ENCODE measurements around the gene F12. TPM values are rescaled to one million over a fixed set of nuclear protein-coding genes. Genes with fewer than 3 reads are reported as not detected.

The F12 gene
- total RNA-seq (2021; ENCODE audit: unreplicated experiment) (13.4 TPM), Bru-seq, nascent RNA (percentile 21 among the genes with signal in this experiment), BruChase-seq, experiment 1, labeled RNA remaining after a 2-hour chase (percentile 32 among the genes with signal in this experiment), BruChase-seq, experiment 2, labeled RNA remaining after a 6-hour chase (percentile 34 among the genes with signal in this experiment)
- polyA plus RNA-seq (2012; ENCODE audit: insufficient read length), result 51.9 TPM
- long read RNA-seq, transcript F12-204 (3 exons, 943 nt), result major isoform, 5 of 34 reads
- long read RNA-seq, partial matches to known transcripts, result 12 of 34 reads
- long read RNA-seq, other reads (novel, unspliced or antisense), result 11 of 34 reads

GRCh38 chr5:177409043-177409801 is at the start of gene F12:
Gene F12, minus strand, starts transcription at chr5:177409564. Its CDS starts 37 bp downstream, at chr5:177409527.
- TF ChIP-seq POLR2AphosphoS5 (IDR thresholded peaks at IDR 0.05; ENCODE audit: low read depth, low read length) (no peak), TCF7L2 (IDR thresholded peaks at IDR 0.05; ENCODE audit: low read depth, low read length) (no peak), REST (IDR thresholded peaks at IDR 0.05; ENCODE audit: insufficient read depth in 1 of 2, low read depth in 2 of 2, low read length in 1 of 2) (no peak), SIN3A (IDR thresholded peaks at IDR 0.05; ENCODE audit: borderline replicate concordance, insufficient read depth, low read depth, low read length) (no peak), CTCF (IDR thresholded peaks at IDR 0.05) (no peak)
- DNase-seq (ENCODE audit: low read depth, low spot score) (no peak), ATAC-seq (no peak)
- in situ Hi-C loops (cut with HindIII; ENCODE audit: low pct_unique_long_range_greater_than_20kb, low sequenced_read_pairs) (no loop called here), intact Hi-C loops (cut with micrococcal nuclease; ENCODE audit: unreplicated experiment) (no loop called here)
- Histone ChIP-seq H3K27ac (ENCODE audit: low read length) (no peak within 1 kb of the TSS), H3K36me3 (ENCODE audit: control insufficient read depth, insufficient read depth, low read length) (no peaks in the 10 kb centered on the region), H3K4me1 (ENCODE audit: control insufficient read depth, insufficient read depth, low read length) (no peaks in the 10 kb centered on the region), H3K27me3 (ENCODE audit: control insufficient read depth, insufficient read depth, low read length) (no peaks in the 10 kb centered on the region), H3K4me3 (ENCODE audit: low read depth in 2 of 2, low read length in 2 of 2) (no peak within 1 kb of the TSS), H3K9me3 (ENCODE audit: control insufficient read depth, insufficient read depth, low read depth, low read length) (no peaks in the 10 kb centered on the region)
- ChIA-PET CTCF (interaction anchor here (1.2 kb wide), 1 partner anchor 19 kb away, joined by 4 read pairs; no protein-coding TSS in a partner anchor), POLR2A (interaction anchor here (0.8 kb wide), 1 partner anchor 16 kb away, joined by 9 read pairs; no protein-coding TSS in a partner anchor)
- no TSS peak for BruUV-seq (replicated peaks)

DNA sequence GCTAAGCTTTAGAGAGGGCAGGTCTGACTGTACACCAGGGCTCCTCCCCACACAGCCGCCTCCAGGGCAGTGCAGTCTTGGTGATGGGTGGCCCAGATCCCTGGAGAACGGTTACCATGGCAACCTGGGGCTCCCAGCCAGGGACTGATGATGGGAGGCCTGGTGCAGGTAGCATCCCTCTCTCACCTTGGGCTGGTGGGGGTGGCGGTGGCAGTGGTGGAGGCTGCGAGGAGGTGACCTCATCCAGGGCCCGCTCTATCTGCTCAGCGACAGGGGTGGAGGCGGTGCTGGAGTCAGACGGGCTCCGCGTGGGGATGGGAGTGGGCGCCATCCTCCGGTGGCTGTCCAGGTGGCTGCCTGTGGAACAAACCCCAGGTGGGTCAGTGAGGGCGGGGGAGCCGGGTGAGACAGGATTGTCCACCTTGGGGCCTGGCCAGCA is 49.6 kb upstream of the F12 start:
- BruUV-seq (replicated peaks), result no TSS peak
- Histone ChIP-seq H3K4me3 (ENCODE audit: low read depth in 2 of 2, low read length in 2 of 2) (no peak overlapping the region), H3K9me3 (ENCODE audit: control insufficient read depth, insufficient read depth, low read depth, low read length) (no peaks in the 10 kb centered on the region), H3K27ac (ENCODE audit: low read length) (no peak overlapping the region), H3K36me3 (ENCODE audit: control insufficient read depth, insufficient read depth, low read length) (peaks cover 3% of the 10 kb centered on the region; the same call in 1 of the 2 replicates), H3K27me3 (ENCODE audit: control insufficient read depth, insufficient read depth, low read length) (no peaks in the 10 kb centered on the region), H3K4me1 (ENCODE audit: control insufficient read depth, insufficient read depth, low read length) (peaks cover 12% of the 10 kb centered on the region)
- CTCF ChIA-PET, result no interaction called here
- POLR2A ChIA-PET, result no interaction called here
- no peak for DNase-seq (ENCODE audit: low read depth, low spot score)
- no peak for TF ChIP-seq REST (IDR thresholded peaks at IDR 0.05; ENCODE audit: insufficient read depth in 1 of 2, low read depth in 2 of 2, low read length in 1 of 2)
- TF ChIP-seq POLR2AphosphoS5 (IDR thresholded peaks at IDR 0.05; ENCODE audit: low read depth, low read length), result no peak
- no peak for TF ChIP-seq TCF7L2 (IDR thresholded peaks at IDR 0.05; ENCODE audit: low read depth, low read length)
- TF ChIP-seq CTCF (IDR thresholded peaks at IDR 0.05), result no peak
- no peak for TF ChIP-seq SIN3A (IDR thresholded peaks at IDR 0.05; ENCODE audit: borderline replicate concordance, insufficient read depth, low read depth, low read length)
- intact Hi-C loops (cut with micrococcal nuclease; ENCODE audit: unreplicated experiment) (loop anchor here (10.0 kb wide), 1 partner anchor 144 kb away; the partner anchor contains the start of gene MXD3), in situ Hi-C loops (cut with HindIII; ENCODE audit: low pct_unique_long_range_greater_than_20kb, low sequenced_read_pairs) (no loop called here)
- ATAC-seq, result no peak

Data from Panc1 (cell line).